Skeletal muscle satellite cell (primary cell): ENCODE data around the gene MBD4.
"Not testable (repeated sequence)": the region's sequence is repeated elsewhere in the genome, so short reads cannot be mapped to it uniquely, and the experiment has no call there.

Experiments
- H3K27me3 ChIP-seq: 2 replicates; pipeline ENCODE4 v1.7.0; 2013; ENCODE audit warnings: low read length; ENCODE audit not compliant: control insufficient read depth, insufficient read depth
- H3K36me3 ChIP-seq: 2 replicates; pipeline ENCODE4 v1.7.0; 2013; ENCODE audit warnings: mild to moderate bottlenecking, control low read depth, low read length; ENCODE audit not compliant: insufficient read depth
- H3K4me1 ChIP-seq: 2 replicates; pipeline ENCODE4 v1.7.0; 2013; ENCODE audit warnings: low read length; ENCODE audit not compliant: control insufficient read depth, insufficient read depth
- H3K4me2 ChIP-seq: 2 replicates; pipeline ENCODE4 v1.7.0; 2013; ENCODE audit warnings: mild to moderate bottlenecking, low read length
- H3K4me3 ChIP-seq: 2 replicates; pipeline ENCODE4 v1.7.0; 2013; ENCODE audit warnings: low read length
- H3K9ac ChIP-seq: 2 replicates; pipeline ENCODE4 v1.7.0; 2013; ENCODE audit warnings: mild to moderate bottlenecking, low read depth, low read length, moderate library complexity
- H3K9me3 ChIP-seq: replicated peaks from 2 replicates; pipeline ENCODE4 v1.7.0; 2013; ENCODE audit warnings: mild to moderate bottlenecking, control low read depth, low read length

Gene MBD4

DNA sequence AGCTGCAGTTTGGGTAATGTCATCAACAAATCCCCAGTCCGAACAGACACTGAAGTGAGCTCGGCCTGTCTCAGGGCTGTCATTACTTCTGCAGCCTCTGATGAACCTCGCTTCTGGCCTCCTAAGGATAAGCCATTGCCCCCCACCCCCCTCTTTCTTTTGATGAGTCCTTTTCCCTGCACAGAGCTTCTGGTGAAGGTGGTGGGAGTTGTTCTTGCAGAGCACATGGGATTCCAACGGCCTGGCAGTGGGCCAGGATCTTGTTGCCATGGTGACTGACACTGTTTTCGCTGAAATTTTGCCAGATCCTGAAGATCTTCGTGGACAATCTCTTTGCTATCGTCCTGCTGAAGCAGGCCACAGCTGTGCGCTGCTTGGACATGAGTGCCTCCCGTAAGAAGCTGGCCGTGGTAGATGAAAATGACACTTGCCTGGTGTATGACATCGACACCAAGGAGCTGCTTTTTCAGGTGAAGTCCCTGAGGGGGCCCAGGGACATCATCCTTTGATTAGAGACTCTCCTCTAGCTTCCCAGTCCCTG, 41.5 kb upstream of the MBD4 start:
- H3K4me3 ChIP-seq, H3K4me2 ChIP-seq, H3K9me3 ChIP-seq, H3K9ac ChIP-seq, H3K27me3 ChIP-seq: not testable (repeated sequence)
- Histone ChIP-seq H3K36me3 (peaks cover 32% of the 10 kb centered on the region), H3K4me1 (peaks cover 24% of the 10 kb centered on the region)

DNA sequence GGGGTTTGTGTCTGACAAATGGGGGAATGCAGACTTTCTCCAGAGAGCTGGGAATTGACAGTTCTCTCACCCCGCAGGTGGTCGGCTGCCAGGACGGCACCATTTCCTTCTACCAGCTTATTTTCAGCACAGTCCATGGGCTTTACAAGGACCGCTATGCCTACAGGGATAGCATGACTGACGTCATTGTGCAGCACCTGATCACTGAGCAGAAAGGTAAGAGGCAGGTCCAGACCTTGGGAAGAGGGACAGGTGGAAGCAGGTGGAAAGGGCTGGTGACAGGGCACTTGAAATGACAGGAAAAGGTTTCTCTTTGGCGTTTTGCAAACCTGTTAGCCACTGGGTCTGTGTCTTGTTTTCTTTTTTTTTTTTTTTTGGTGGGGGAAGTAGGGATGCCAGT, 36.8 kb upstream of the MBD4 start:
- Histone ChIP-seq H3K9me3 (no peaks in the 10 kb centered on the region), H3K9ac (no peak overlapping the region), H3K4me3 (no peak overlapping the region), H3K4me1 (peaks cover under 1% of the 10 kb centered on the region), H3K36me3 (peaks cover 15% of the 10 kb centered on the region), H3K27me3 (no peaks in the 10 kb centered on the region), H3K4me2 (no peak overlapping the region)

DNA sequence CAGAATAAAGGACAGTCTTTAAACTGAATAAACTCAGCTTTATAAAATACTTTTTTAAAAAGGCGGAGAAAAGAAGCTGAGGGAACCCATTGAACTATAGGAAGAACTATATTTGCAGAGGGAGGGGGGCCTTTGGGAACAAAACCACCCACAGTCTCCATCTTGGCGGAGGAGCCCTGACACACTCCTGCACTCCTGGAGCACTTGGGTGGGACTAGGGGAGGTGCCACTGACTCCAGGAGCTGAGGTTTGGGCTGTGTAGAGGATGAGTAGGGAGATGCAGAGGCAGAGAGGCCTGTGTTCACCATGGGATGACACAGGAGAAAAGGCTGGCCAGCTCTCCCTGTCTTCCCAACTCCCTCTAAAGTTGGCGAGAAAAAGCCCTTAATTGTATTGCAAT, 36.1 kb upstream of the MBD4 start:
- Histone ChIP-seq H3K9me3 (no peaks in the 10 kb centered on the region), H3K4me2 (no peak overlapping the region), H3K4me1 (no peaks in the 10 kb centered on the region), H3K36me3 (peaks cover 18% of the 10 kb centered on the region), H3K9ac (no peak overlapping the region), H3K4me3 (no peak overlapping the region), H3K27me3 (no peaks in the 10 kb centered on the region)

DNA sequence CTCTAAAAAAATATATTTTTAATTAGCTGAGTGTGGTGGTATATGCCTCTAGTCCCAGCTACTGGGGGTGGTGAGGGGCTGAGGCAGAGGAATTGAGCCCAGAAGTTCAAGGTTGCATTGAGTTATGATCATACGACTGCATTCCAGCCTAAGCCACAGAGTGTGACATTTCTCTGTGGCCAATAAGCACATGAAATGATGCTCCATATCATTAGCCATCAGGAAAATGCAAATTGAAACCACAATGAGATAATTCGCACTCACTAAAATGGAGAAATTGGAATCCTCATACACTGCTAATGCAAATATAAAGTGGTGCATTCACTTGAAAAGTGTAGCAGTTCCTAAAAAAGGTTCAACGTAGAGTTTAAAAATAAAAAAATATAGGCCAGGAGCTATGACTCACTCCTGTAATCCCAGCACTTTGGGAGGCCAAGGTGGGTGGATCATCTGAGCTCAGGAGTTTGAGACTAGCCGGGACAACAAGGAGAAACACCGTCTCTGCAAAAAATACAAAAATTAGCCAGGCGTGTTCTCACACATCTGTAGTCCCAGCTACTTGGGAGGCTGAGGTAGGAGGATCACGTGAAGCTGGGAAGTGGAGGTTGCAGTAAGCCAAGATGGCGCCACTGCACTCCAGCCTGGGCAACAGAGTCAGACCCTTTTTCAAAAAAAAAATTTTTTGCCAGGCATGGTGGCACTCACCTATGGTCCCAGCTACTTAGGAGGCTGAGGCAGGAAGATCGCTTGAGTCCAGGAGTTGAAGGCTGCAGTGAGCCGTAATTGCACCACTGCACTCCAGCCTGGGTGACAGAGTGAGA, 35.4 kb upstream of the MBD4 start:
- H3K4me2 ChIP-seq, result no peak overlapping the region
- H3K36me3 ChIP-seq, result peaks cover 18% of the 10 kb centered on the region
- H3K9ac ChIP-seq, result no peak overlapping the region

DNA sequence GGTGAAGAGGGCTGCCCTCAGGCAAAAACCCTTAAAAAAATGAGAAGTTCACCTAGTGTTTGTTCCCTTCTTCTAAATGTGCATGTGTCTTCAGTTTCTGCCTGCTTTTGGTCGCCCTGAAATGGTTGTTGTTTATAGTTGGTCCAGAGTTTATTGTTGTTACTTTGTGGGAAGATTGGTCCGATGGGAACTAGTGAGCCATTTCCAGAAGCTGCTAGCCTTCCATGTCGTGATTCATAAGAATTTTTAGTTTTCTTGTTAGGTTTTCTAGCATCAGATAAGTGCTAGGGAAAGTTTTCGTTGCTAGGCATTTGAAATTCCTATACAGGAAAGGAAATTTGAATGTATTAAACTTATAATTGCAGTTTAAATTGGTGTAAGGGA, 34.0 kb upstream of the MBD4 start:
- H3K4me2 ChIP-seq, result no peak overlapping the region
- H3K4me3 ChIP-seq, result no peak overlapping the region
- no peaks in the 10 kb centered on the region for H3K4me1 ChIP-seq
- H3K9ac ChIP-seq, result no peak overlapping the region
- no peaks in the 10 kb centered on the region for H3K27me3 ChIP-seq
- H3K36me3 ChIP-seq, result peaks cover 17% of the 10 kb centered on the region
- H3K9me3 ChIP-seq, result no peaks in the 10 kb centered on the region

More for the DNA sequence above, 35.4 kb upstream of the MBD4 start:
- H3K27me3 ChIP-seq, result no peaks in the 10 kb centered on the region
- no peaks in the 10 kb centered on the region for H3K4me1 ChIP-seq
- H3K4me3 ChIP-seq, result no peak overlapping the region
- no peaks in the 10 kb centered on the region for H3K9me3 ChIP-seq

DNA sequence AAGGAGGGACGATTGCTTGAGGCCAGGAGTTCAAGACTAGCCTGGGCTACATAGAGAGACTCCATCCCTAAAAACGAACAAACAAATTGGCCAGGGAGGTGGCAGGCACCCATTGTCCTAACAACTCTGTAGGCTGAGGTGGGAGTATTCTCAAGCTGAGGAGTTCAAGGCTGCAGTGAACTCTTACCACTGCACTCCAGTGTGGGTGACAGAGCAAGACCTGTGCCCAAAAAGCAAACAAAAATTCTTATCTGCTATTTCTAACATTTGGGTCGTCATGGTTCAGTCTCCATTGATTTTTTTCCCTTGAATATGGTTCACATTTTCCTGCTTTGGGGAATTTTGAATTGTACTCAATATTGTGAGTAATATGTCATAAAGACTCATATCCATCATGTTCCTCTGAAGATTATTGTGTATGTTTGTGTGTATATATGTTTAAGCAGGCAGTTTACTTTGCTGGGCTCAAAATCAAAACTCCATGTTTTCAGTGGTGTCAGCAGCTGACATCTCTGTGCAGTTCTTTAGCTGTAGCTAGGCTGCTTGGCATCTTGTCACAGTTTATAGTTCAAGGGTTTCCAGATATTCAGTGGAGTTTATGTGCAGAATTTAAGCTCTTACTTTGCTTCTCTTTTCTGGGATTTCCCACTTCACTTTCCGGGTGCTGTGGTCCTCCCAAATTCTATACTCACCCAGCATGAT, 33.5 kb upstream of the MBD4 start:
- H3K36me3 ChIP-seq, result peaks cover 15% of the 10 kb centered on the region
- no peaks in the 10 kb centered on the region for H3K27me3 ChIP-seq
- no peak overlapping the region for H3K9ac ChIP-seq
- H3K4me2 ChIP-seq, result no peak overlapping the region
- H3K4me3 ChIP-seq, result no peak overlapping the region
- no peaks in the 10 kb centered on the region for H3K4me1 ChIP-seq
- no peaks in the 10 kb centered on the region for H3K9me3 ChIP-seq

DNA sequence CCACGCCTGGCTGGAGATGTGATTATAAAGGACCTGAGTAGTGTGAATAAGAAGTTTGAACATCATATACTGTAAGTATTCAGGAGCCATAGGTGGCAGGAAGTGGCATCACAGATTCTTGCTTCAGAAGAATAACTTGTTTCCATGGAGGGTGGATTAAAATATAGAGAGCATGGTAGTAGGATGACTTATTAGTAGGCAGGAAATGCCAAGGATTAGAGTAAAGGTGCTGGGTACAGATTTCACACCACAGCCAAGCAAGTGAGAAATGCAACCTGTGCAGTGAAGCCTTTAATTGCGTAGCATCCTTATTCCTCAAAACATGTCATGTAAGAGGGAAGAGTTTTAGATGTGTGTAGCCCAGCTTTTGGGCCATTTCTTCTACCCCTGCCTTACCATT, 31.1 kb upstream of the MBD4 start:
- Histone ChIP-seq H3K4me1 (no peaks in the 10 kb centered on the region), H3K27me3 (no peaks in the 10 kb centered on the region), H3K9ac (no peak overlapping the region), H3K36me3 (peaks cover 16% of the 10 kb centered on the region), H3K4me3 (no peak overlapping the region), H3K9me3 (no peaks in the 10 kb centered on the region), H3K4me2 (no peak overlapping the region)

DNA sequence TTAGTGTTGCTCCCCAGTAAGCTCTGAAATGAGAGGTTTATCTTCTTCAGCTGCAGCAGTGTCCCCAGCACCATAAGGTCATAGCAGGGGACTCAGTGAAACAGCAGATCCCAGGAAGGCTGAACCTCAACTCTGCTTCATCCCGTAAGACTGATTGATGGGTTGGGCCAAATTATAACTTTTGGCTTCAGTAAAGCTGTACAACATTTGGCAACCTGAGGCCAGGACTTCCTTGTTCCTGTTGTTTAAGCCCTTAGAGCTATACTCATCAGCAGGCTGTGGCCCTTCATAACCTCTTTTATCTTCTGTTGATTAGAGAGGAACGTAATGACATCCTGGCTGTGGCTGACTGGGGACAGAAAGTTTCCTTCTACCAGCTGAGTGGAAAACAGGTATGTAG, 29.3 kb upstream of the MBD4 start:
- Histone ChIP-seq H3K36me3 (peaks cover 17% of the 10 kb centered on the region), H3K4me1 (no peaks in the 10 kb centered on the region), H3K4me2 (no peak overlapping the region), H3K9me3 (no peaks in the 10 kb centered on the region), H3K4me3 (no peak overlapping the region), H3K9ac (no peak overlapping the region), H3K27me3 (no peaks in the 10 kb centered on the region)

DNA sequence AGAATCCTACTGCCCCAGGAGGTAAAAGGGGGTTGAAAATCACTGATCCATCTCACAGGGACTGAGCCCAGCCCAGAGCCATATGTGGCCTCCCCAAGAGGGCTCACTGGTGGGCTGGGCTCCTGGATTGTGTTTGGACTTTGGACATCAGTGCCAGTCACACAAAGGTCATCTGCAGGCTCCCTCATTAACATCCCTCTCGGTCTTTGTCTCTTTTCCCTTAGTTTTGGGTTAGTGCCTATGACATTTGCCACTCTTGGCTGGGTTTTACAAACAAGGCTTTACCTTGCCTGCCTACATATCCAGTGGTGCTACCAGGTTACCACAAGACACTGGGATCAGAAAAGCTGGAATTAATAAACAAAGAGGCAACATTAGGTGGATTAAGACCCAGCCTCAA, 28.2 kb upstream of the MBD4 start:
- Histone ChIP-seq H3K9me3 (no peaks in the 10 kb centered on the region), H3K4me2 (no peak overlapping the region), H3K27me3 (no peaks in the 10 kb centered on the region), H3K9ac (no peak overlapping the region), H3K36me3 (peaks cover 24% of the 10 kb centered on the region), H3K4me3 (no peak overlapping the region), H3K4me1 (no peaks in the 10 kb centered on the region)

DNA sequence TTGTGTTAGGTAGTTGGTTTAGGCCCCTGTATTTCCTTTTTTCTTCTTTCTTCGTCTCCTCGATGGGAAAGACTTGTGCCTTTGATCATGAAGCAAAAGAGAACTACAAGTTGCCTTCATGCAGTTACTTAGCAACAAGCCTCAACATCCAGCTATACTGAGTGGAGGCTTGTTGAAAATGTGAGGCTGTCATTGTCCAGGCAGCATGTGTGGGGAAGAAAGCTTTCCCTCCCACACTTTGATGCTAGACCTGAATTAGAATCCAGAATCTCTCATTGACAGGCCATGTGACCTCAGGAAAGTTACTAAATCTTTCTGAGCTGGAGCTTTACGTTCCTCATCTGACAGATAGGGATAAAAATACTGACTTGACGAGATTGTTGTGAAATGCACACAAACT, 24.0 kb upstream of the MBD4 start:
- Histone ChIP-seq H3K4me2 (no peak overlapping the region), H3K27me3 (no peaks in the 10 kb centered on the region), H3K9ac (no peak overlapping the region), H3K4me1 (peaks cover 8% of the 10 kb centered on the region), H3K4me3 (no peak overlapping the region), H3K9me3 (no peaks in the 10 kb centered on the region), H3K36me3 (peaks cover 19% of the 10 kb centered on the region)

DNA sequence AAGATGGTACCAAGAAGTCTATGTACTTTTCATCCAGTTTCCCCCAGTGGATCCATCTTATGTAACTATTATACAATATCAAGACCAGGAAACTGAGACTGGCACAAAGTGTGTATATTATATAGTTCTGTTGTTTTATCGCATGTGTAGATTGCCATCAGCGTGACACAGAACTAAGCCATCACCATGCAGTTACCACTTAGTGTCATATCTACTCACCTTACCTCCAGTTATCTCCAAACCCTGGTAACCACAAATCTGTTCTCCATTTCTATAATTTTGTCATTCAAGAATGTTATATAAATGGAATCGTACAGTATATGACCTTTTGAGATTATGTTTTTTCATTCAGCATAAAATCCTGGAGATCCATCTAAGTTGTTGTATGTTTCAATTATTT, 23.3 kb upstream of the MBD4 start:
- Histone ChIP-seq H3K27me3 (no peaks in the 10 kb centered on the region), H3K4me3 (no peak overlapping the region), H3K4me1 (peaks cover 8% of the 10 kb centered on the region), H3K4me2 (no peak overlapping the region), H3K9me3 (no peaks in the 10 kb centered on the region), H3K9ac (no peak overlapping the region), H3K36me3 (peaks cover 24% of the 10 kb centered on the region)
